Measurements from ENCODE around the gene SYN1. TPM values are rescaled to one million over a fixed set of nuclear protein-coding genes. Genes with fewer than 3 reads are reported as not detected.
A peak's percentile ranks its signal among the peaks of the same experiment; 100 is the strongest.

The SYN1 gene
- total and polyA plus RNA-seq, 3 experiments from 2014 or later = 0.35 to 0.94 (median 0.60) TPM

- Histone ChIP-seq H3K4me3 (ENCODE audit: low read length) (no peak overlapping the region), H3K27me3 (ENCODE audit: insufficient read depth, low read length, poor library complexity, severe bottlenecking) (no peaks in the 10 kb centered on the region), H3K36me3 (ENCODE audit: insufficient read depth, low read length) (no peaks in the 10 kb centered on the region), H3K27ac (ENCODE audit: low read depth, low read length) (no peak overlapping the region), H3K9me3 (ENCODE audit: low read length) (no peaks in the 10 kb centered on the region), H3K4me1 (ENCODE audit: insufficient read depth, low read length) (peaks cover 15% of the 10 kb centered on the region)
- no peak overlapping the region for H3K27ac Mint-ChIP-seq
- peaks cover 0 to 9% of the 10 kb centered on the region in 2 donors for H3K27me3 Mint-ChIP-seq
- peaks cover 15 to 34% (median 17%) of the 10 kb centered on the region in 3 donors for H3K4me1 Mint-ChIP-seq
- H3K36me3 Mint-ChIP-seq = no peaks in the 10 kb centered on the region
- ChIA-PET POLR2A (no interaction called here), CTCF (no interaction called here)
- H3K4me3 Mint-ChIP-seq = no peak overlapping the region
- H3K9me3 Mint-ChIP-seq = no peaks in the 10 kb centered on the region
- DNase-seq = no peak
Measured at GRCh38 chrX:47578692-47579091, 41.0 kb downstream of the SYN1 start.

- Mint-ChIP-seq H3K27ac (no peak overlapping the region), H3K36me3 (peaks cover 0 to 4% (median 0%) of the 10 kb centered on the region in 3 donors)
- CTCF ChIA-PET = no interaction called here
Measured at GRCh38 chrX:47577901-47578300, 41.8 kb downstream of the SYN1 start.

GRCh38 chrX:47577424-47577823, 42.2 kb downstream of the SYN1 start:
- Mint-ChIP-seq H3K36me3 (peaks cover 0 to 4% (median 0%) of the 10 kb centered on the region in 3 donors), H3K9me3 (no peaks in the 10 kb centered on the region), H3K27me3 (peaks cover 6 to 9% of the 10 kb centered on the region in 2 donors), H3K4me1 (peaks cover 13 to 33% (median 16%) of the 10 kb centered on the region in 3 donors), H3K4me3 (no peak overlapping the region), H3K27ac (no peak overlapping the region)
- H3K9me3 ChIP-seq (ENCODE audit: low read length) = no peaks in the 10 kb centered on the region
- ChIA-PET CTCF (no interaction called here), POLR2A (no interaction called here)
- no peaks in the 10 kb centered on the region for H3K36me3 ChIP-seq (ENCODE audit: insufficient read depth, low read length)
- no peaks in the 10 kb centered on the region for H3K27me3 ChIP-seq (ENCODE audit: insufficient read depth, low read length, poor library complexity, severe bottlenecking)
- no peak overlapping the region for H3K27ac ChIP-seq (ENCODE audit: low read depth, low read length)
- no peak for DNase-seq
- peaks cover 12% of the 10 kb centered on the region for H3K4me1 ChIP-seq (ENCODE audit: insufficient read depth, low read length)
- H3K4me3 ChIP-seq (ENCODE audit: low read length) = no peak overlapping the region

More at GRCh38 chrX:47577901-47578300, 41.8 kb downstream of the SYN1 start:
- Histone ChIP-seq H3K27ac (ENCODE audit: low read depth, low read length) (no peak overlapping the region), H3K9me3 (ENCODE audit: low read length) (no peaks in the 10 kb centered on the region), H3K36me3 (ENCODE audit: insufficient read depth, low read length) (no peaks in the 10 kb centered on the region), H3K27me3 (ENCODE audit: insufficient read depth, low read length, poor library complexity, severe bottlenecking) (no peaks in the 10 kb centered on the region), H3K4me1 (ENCODE audit: insufficient read depth, low read length) (peaks cover 15% of the 10 kb centered on the region), H3K4me3 (ENCODE audit: low read length) (no peak overlapping the region)
- Mint-ChIP-seq H3K27me3 (peaks cover 6 to 9% of the 10 kb centered on the region in 2 donors), H3K4me1 (peaks cover 14 to 34% (median 16%) of the 10 kb centered on the region in 3 donors), H3K9me3 (no peaks in the 10 kb centered on the region), H3K4me3 (no peak overlapping the region)
- DNase-seq = no peak
- POLR2A ChIA-PET = no interaction called here

- H3K4me1 ChIP-seq (ENCODE audit: insufficient read depth, low read length) = peaks cover 4% of the 10 kb centered on the region
- no peak overlapping the region for H3K27ac ChIP-seq (ENCODE audit: low read depth, low read length)
- ChIA-PET POLR2A (no interaction called here), CTCF (no interaction called here)
- no peaks in the 10 kb centered on the region for H3K27me3 ChIP-seq (ENCODE audit: insufficient read depth, low read length, poor library complexity, severe bottlenecking)
- H3K9me3 ChIP-seq (ENCODE audit: low read length) = no peaks in the 10 kb centered on the region
- Mint-ChIP-seq H3K4me3 (no peak overlapping the region), H3K27me3 (peaks cover 6 to 14% of the 10 kb centered on the region in 2 donors), H3K36me3 (peaks cover 3 to 11% (median 4%) of the 10 kb centered on the region in 3 donors), H3K27ac (peak overlapping the region in 1 of 8 donors; percentile 72), H3K9me3 (no peaks in the 10 kb centered on the region), H3K4me1 (peaks cover 7 to 28% (median 8%) of the 10 kb centered on the region in 3 donors)
- H3K4me3 ChIP-seq (ENCODE audit: low read length) = no peak overlapping the region
- no peak for DNase-seq
- H3K36me3 ChIP-seq (ENCODE audit: insufficient read depth, low read length) = no peaks in the 10 kb centered on the region
Measured at GRCh38 chrX:47576021-47576898, 43.4 kb downstream of the SYN1 start.

GRCh38 chrX:47574547-47575301, 44.9 kb downstream of the SYN1 start:
- Histone ChIP-seq H3K4me1 (ENCODE audit: insufficient read depth, low read length) (no peaks in the 10 kb centered on the region), H3K36me3 (ENCODE audit: insufficient read depth, low read length) (no peaks in the 10 kb centered on the region), H3K27me3 (ENCODE audit: insufficient read depth, low read length, poor library complexity, severe bottlenecking) (no peaks in the 10 kb centered on the region), H3K4me3 (ENCODE audit: low read length) (no peak overlapping the region), H3K9me3 (ENCODE audit: low read length) (no peaks in the 10 kb centered on the region), H3K27ac (ENCODE audit: low read depth, low read length) (no peak overlapping the region)
- Mint-ChIP-seq H3K27me3 (peaks cover 6 to 21% of the 10 kb centered on the region in 2 donors), H3K4me3 (no peak overlapping the region), H3K27ac (no peak overlapping the region), H3K9me3 (no peaks in the 10 kb centered on the region), H3K36me3 (peaks cover 4 to 26% (median 7%) of the 10 kb centered on the region in 3 donors), H3K4me1 (peaks cover 5 to 21% (median 8%) of the 10 kb centered on the region in 3 donors)
- DNase-seq = no peak
- POLR2A ChIA-PET = interaction anchor here (0.5 kb wide), 1 partner anchor 18 kb away, joined by 7 read pairs; no protein-coding TSS in a partner anchor
- CTCF ChIA-PET = no interaction called here

- Mint-ChIP-seq H3K4me1 (peaks cover 5 to 16% (median 8%) of the 10 kb centered on the region in 3 donors), H3K36me3 (peaks cover 6 to 32% (median 7%) of the 10 kb centered on the region in 3 donors), H3K27me3 (peaks cover 6 to 21% of the 10 kb centered on the region in 2 donors), H3K4me3 (no peak overlapping the region), H3K9me3 (no peaks in the 10 kb centered on the region), H3K27ac (no peak overlapping the region)
- no peak overlapping the region for H3K27ac ChIP-seq (ENCODE audit: low read depth, low read length)
- H3K4me3 ChIP-seq (ENCODE audit: low read length) = no peak overlapping the region
- no peaks in the 10 kb centered on the region for H3K27me3 ChIP-seq (ENCODE audit: insufficient read depth, low read length, poor library complexity, severe bottlenecking)
- H3K4me1 ChIP-seq (ENCODE audit: insufficient read depth, low read length) = no peaks in the 10 kb centered on the region
- H3K36me3 ChIP-seq (ENCODE audit: insufficient read depth, low read length) = peaks cover 3% of the 10 kb centered on the region
- CTCF ChIA-PET = no interaction called here
- H3K9me3 ChIP-seq (ENCODE audit: low read length) = no peaks in the 10 kb centered on the region
- POLR2A ChIA-PET = no interaction called here
- DNase-seq = no peak
Measured at GRCh38 chrX:47574076-47574546, 45.5 kb downstream of the SYN1 start.

- ChIA-PET POLR2A (no interaction called here), CTCF (no interaction called here)
- no peak for DNase-seq
- Histone ChIP-seq H3K27me3 (ENCODE audit: insufficient read depth, low read length, poor library complexity, severe bottlenecking) (no peaks in the 10 kb centered on the region), H3K9me3 (ENCODE audit: low read length) (no peaks in the 10 kb centered on the region), H3K4me1 (ENCODE audit: insufficient read depth, low read length) (no peaks in the 10 kb centered on the region), H3K4me3 (ENCODE audit: low read length) (no peak overlapping the region), H3K36me3 (ENCODE audit: insufficient read depth, low read length) (peaks cover 9% of the 10 kb centered on the region), H3K27ac (ENCODE audit: low read depth, low read length) (no peak overlapping the region)
- Mint-ChIP-seq H3K4me1 (peaks cover 5 to 16% (median 10%) of the 10 kb centered on the region in 3 donors), H3K27me3 (peaks cover 6 to 21% of the 10 kb centered on the region in 2 donors), H3K4me3 (peak overlapping the region in 3 of 7 donors; percentile 27 to 84 (median 37)), H3K27ac (peak overlapping the region in 2 of 8 donors; percentile 12 to 50), H3K36me3 (peaks cover 7 to 37% (median 8%) of the 10 kb centered on the region in 3 donors), H3K9me3 (no peaks in the 10 kb centered on the region)
Measured at GRCh38 chrX:47573341-47574075, 46.1 kb downstream of the SYN1 start.

Data from CD8-positive, alpha-beta memory T cell (primary cell).